Fibroblast of villous mesenchyme (primary cell): Measurements from ENCODE around the gene WDR55. TPM values are rescaled to one million over a fixed set of nuclear protein-coding genes. Genes with fewer than 3 reads are reported as not detected.
A peak's percentile ranks its signal among the peaks of the same experiment; 100 is the strongest.
"Not testable (repeated sequence)": the region's sequence is repeated elsewhere in the genome, so short reads cannot be mapped to it uniquely, and the experiment has no call there.

ENCODE experiments used
- DNase-seq: peaks from one replicate; pipeline ENCODE4 v3.0.0-alpha.2; 2010; ENCODE audit warnings: low read depth
- H3K4me3 ChIP-seq: 2 replicates; pipeline ENCODE4 v1.5.1; 2011; ENCODE audit warnings: low read depth, mild to moderate bottlenecking, low read length
- total RNA-seq: library from RNA; depleted of rRNA; stranded (reverse); fragments of >200 nt; gene quantifications from 2 replicates; pipeline ENCODE4 v1.2.3, GENCODE V29; 2012
- TF ChIP-seq, protein P1 (sequence below): IDR thresholded peaks from 2 replicates; pipeline ENCODE4 v1.5.1; 2012; ENCODE audit warnings: low read depth, mild to moderate bottlenecking, low read length; ENCODE audit not compliant: insufficient read depth

The WDR55 gene
- total RNA-seq, 1 donor: 41.5 TPM

DNA sequence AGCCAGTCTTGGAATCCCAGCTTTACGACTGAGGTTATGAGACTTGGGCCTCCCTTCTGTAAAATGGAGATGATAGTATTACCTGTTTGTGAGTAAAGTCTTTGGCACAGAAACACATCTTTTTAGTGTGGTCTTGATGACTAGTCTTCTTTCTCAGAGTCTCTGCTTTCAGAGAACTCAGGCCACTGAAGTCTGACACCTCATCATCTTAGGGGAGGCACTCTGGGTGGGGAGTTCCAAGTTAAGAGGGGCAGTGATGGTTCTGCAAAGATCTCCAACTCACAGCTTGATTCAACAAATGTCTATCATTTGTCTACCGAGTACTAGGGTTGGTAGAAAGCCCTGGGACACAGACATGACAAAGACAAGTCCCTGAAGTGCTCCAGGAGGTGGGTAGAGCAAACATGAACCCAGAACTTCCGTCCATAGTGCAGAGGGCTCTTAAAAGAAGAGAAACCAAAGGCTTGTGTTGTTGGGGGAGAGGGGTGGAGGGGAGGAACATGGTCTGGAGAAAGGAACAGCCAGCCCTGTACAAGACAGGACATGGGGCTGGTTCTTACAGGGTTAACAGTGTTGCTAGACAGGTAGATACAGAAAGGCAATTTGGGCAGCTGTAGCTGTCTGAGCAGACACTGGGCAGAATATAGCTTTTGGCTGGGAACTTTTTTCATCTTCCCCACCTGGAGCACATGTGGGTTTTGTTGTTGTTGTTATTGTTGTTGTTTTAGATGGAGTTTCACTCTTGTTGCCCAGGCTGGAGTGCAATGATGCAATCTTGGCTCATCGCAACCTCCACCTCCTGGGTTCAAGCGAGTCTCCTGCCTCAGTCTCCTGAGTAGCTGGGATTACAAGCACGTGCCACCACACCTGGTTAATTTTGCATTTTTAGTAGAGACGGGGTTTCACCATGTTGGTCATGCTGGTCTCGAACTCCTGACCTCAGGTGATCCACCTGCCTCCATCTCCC, 29.1 kb upstream of the WDR55 start:
- TF ChIP-seq, protein P1, sequence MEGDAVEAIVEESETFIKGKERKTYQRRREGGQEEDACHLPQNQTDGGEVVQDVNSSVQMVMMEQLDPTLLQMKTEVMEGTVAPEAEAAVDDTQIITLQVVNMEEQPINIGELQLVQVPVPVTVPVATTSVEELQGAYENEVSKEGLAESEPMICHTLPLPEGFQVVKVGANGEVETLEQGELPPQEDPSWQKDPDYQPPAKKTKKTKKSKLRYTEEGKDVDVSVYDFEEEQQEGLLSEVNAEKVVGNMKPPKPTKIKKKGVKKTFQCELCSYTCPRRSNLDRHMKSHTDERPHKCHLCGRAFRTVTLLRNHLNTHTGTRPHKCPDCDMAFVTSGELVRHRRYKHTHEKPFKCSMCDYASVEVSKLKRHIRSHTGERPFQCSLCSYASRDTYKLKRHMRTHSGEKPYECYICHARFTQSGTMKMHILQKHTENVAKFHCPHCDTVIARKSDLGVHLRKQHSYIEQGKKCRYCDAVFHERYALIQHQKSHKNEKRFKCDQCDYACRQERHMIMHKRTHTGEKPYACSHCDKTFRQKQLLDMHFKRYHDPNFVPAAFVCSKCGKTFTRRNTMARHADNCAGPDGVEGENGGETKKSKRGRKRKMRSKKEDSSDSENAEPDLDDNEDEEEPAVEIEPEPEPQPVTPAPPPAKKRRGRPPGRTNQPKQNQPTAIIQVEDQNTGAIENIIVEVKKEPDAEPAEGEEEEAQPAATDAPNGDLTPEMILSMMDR: no peak
- DNase-seq: no peak
- no peak overlapping the region for H3K4me3 ChIP-seq

DNA sequence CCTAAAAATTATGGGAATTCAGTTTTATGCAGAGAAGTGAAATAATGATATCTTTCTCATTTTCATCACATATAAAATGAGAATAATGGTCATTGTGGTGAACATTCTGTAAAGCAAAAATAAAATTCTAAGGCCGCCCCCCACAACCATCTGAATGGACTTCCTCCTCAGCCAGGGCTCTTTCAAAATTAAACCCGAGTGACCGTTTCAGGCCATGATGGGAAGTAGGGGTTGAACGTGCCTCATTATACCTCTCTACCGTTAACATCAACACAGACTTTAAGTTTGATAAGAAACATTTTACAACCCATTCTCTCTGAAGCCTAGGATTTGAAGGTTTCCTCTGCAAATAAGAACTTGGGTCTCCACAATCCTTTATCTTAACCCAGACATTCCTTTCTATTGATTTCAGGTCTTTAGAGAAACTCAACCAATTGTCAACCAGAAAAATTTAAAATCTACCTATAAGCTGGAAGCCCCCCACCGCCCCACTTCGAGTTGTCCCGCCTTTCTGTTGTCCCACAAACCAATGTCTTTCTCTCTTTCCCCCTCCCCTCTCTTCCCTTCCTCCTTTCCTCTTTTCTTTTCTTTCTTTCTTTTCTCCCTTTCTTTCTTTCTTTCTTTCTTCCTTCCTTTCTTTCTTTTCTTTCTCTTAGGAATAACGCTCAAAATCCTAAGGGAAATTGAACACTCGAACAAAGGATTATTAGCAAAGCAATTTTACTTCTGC, 27.2 kb upstream of the WDR55 start:
- no peak overlapping the region for H3K4me3 ChIP-seq
- TF ChIP-seq, protein P1: no peak
- DNase-seq: no peak

DNA sequence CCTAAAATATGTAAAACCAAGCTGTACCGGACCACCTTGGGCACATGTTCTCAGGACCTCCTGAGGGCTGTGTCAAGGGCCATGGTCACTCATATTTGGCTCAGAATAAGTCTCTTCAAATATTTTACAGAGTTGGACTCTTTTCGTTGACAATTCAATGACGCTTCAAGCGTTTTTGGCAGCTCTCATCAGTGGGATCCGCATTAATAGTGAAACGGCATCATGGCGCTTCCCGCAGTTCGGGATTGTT, 25.9 kb upstream of the WDR55 start:
- peak overlapping the region; percentile 80 for H3K4me3 ChIP-seq
- DNase-seq: not testable (repeated sequence)

DNA sequence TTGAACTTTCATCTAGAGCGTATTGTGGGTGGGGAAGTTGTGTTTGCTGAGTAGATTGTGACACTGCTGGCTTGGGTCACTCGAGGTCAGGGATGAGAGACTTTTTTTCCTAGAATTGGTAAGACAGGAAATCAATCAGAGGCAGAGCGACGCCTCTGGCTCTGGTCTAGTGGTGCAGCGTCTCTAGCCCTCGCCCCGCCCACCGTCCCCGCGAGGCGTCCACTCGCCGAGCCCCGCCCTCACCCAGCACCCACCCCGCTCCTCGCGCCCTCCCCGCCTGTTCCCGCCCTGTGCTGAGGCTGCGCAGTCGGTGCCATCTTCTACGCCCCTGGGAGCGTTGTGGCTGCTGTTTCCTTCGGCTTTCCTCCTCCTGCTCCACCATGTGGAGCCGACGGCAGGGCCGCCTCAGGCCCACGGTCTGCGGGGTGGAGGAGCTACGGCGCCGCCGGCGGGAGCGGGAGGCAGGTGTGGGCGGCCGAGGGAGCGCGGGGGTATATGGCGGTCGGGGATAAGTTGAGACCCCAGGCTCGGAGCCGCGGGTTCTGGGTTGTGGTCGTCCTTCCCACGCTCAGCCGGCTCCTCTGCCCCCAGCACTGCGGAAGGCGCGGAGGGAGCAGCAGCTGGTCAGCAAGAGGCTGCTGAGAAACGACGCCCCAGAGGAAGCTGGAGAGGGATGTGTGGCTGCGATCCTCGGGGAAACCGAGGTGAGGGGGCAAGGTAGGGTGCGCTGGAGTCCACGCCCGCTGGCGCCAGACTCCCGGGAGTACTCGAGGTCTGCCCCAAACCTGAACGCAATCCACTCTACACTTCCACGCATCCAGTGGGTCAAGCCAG, 25.3 kb upstream of the WDR55 start, which contains the start of gene TMCO6:
Gene TMCO6, plus strand, starts transcription at position 304 of the 834 bp plus-strand sequence. Its CDS starts 77 bp downstream, at position 381.
- peak; percentile 96 for DNase-seq
- TF ChIP-seq, protein P1: peak; percentile 55
- H3K4me3 ChIP-seq: peak within 1 kb of the TSS; percentile 80

DNA sequence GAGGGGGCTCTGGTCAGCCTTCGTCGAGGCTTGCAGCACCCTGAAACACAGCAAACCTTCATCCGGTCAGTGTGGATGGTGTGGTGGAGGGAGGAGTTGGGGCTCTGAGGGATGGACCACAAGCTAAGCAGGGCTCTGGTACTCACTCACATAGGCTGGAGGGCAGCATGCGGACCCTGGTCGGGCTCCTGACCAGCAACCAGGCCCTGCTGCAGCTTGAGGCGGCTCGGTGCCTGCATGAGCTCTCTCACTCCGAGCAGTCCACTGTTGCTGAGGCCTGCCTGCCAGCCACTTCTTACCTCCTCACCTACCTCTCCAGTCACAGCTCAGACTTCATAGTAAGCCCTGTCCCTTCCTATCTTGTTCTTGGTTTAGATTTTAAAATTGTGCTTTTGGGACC, 23.0 kb upstream of the WDR55 start:
- no peak overlapping the region for H3K4me3 ChIP-seq
- TF ChIP-seq, protein P1: no peak
- DNase-seq: no peak

DNA sequence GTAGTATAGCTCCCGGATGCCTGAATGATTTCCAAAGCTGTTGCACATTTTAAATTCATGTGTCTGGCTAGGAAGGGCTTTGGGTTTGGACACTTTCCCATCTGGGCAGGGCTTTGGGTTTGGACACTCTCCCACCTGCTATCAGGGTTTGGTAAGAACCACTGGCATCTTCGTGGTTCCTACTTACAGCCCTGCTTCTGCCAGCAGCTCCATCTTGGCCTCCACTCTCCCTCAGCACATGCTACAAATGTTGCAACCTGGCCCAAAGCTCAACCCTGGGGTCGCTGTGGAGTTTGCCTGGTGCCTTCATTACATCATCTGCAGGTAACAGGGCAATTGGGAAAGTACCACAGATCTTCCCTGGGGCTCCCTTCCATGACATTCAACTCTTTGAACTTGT, 22.0 kb upstream of the WDR55 start:
- TF ChIP-seq, protein P1: no peak
- H3K4me3 ChIP-seq: no peak overlapping the region
- peak; percentile 63 for DNase-seq

DNA sequence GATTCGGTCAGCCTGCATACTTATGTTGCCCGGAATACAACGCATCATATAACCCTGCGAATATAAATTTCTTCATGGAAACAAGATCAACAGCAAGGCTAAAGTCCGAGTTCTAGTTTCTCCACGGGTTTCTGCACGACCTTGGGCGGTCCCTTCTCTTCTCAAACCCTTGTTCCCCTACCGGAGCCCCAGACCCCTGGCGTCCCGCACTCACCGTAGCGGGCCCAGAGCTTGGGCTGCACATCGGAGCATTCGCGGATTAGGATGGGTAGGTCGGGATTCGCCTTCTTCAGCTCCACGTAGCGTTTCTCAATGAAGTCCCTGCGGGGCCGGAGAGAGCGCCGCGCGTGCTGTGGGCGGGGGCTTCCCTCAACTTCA, 17.7 kb upstream of the WDR55 start:
- no peak for DNase-seq
- H3K4me3 ChIP-seq: peak overlapping the region; percentile 85
- TF ChIP-seq, protein P1: no peak
